Left ventricle myocardium inferior (tissue), 1 donor: ENCODE data around the gene EPS8. TPM values are rescaled to one million over a fixed set of nuclear protein-coding genes. Genes with fewer than 3 reads are reported as not detected.

Experiments used
- DNase-seq: peaks from one replicate; pipeline ENCODE4 v3.0.0-alpha.2; 2020
- H3K27ac ChIP-seq: fragments of 200-600 bp; replicated peaks from 2 replicates; pipeline ENCODE4 v1.8.0; 2021
- H3K27me3 ChIP-seq: fragments of 200-600 bp; 2 replicates; pipeline ENCODE4 v1.8.0; 2021; ENCODE audit warnings: low read depth
- H3K36me3 ChIP-seq: fragments of 200-600 bp; 2 replicates; pipeline ENCODE4 v1.8.0; 2021
- H3K4me1 ChIP-seq: fragments of 200-600 bp; 2 replicates; pipeline ENCODE4 v1.8.0; 2021
- H3K4me3 ChIP-seq: fragments of 200-600 bp; 2 replicates; pipeline ENCODE4 v1.8.0; 2021; ENCODE audit warnings: mild to moderate bottlenecking, moderate library complexity
- H3K9me3 ChIP-seq: fragments of 200-600 bp; replicated peaks from 2 replicates; pipeline ENCODE4 v1.8.0; 2021
- CTCF ChIP-seq: fragments of 200-600 bp; IDR thresholded peaks from 2 replicates; pipeline ENCODE4 v1.8.0; 2021; ENCODE audit warnings: antibody characterized with exemption, mild to moderate bottlenecking, borderline replicate concordance
- intact Hi-C: fragments of 100-400 bp; cut with micrococcal nuclease; formaldehyde crosslinking; loops from one replicate; pipeline ENCODE4 v1.11.0; 2022
- total RNA-seq: library from RNA; stranded (reverse); fragmentation: NEBNext Ultra II Directional; extraction: Animal tissue kit (Norgen Biotek cat#: 25700); gene quantifications from one replicate; pipeline ENCODE4 v1.2.1, GENCODE V29; 2021
- donor health status: DM: no; HTN: yes; CAD: no; lungs with severe emphysema.

The EPS8 gene
- total RNA-seq, 1 donor from 2014 or later: 18.9 TPM

DNA sequence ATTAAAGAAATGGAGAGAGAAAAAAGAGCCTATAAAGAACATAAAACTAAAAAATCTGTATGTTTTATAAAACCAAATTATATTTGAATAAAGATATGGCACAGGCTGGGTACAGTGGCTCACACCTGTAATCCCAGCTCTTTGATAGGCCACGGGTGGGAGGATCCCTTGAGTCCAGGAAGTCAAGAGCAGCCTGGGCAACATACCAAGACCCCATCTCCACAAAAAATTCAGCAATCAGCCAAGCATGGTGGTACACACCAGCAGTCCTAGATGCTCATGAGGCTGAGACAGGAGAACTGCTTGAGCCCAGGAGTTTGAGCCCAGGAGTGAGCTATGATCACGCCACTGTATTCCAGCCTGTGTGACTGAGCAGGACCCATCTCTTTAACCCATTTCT, 74.9 kb downstream of the EPS8 start:
- H3K27ac ChIP-seq: no peak overlapping the region
- TF ChIP-seq CTCF: no peak
- H3K9me3 ChIP-seq: no peaks in the 10 kb centered on the region
- no peak for DNase-seq
- peaks cover 56% of the 10 kb centered on the region for H3K4me1 ChIP-seq
- H3K4me3 ChIP-seq: no peak overlapping the region
- no peaks in the 10 kb centered on the region for H3K36me3 ChIP-seq
- no peaks in the 10 kb centered on the region for H3K27me3 ChIP-seq
- intact Hi-C loops: no loop called here

DNA sequence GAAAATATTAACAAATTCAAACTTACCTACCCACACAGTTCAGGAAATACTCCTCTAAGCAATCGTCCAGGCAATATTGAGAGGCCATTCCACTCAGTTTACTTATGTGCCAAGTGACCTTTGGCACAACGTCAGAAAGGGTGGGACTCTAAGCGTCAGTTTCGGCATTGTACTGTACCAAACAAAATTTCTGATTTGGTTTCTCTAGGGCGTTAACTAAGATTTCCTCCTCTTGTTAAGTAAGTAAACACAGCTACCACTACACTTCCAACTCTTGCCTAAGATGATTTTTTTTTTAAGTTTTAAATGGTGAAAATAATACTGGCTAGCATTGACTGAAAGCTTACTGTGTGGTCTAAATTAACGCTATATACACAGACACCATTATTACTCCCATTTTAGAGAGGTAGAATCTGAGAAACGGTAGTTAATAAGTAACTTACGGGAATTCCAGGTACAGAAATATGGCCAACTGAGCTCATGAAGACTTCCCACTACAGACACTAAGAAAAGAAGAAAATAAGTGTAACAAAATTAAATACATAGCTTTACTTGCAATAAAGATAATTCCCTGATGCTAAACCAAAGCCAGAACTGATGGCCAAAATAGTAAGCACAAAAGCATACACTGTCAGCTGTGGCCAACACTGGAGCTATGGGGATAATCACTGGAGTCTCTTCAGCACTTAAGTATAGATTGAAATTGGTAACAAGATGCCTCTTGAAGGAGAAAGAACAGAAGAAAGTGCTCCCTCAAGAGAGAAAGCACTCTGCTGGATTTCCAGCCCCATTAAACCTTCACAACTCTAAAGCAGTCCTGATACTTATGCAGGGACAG, 76.1 kb downstream of the EPS8 start:
- Histone ChIP-seq H3K36me3 (no peaks in the 10 kb centered on the region), H3K4me1 (peaks cover 51% of the 10 kb centered on the region), H3K27ac (peak overlapping the region; percentile 76), H3K9me3 (no peaks in the 10 kb centered on the region), H3K4me3 (peak overlapping the region; percentile 33), H3K27me3 (no peaks in the 10 kb centered on the region)
- no peak for TF ChIP-seq CTCF
- intact Hi-C loops: no loop called here
- DNase-seq: peak; percentile 27

DNA sequence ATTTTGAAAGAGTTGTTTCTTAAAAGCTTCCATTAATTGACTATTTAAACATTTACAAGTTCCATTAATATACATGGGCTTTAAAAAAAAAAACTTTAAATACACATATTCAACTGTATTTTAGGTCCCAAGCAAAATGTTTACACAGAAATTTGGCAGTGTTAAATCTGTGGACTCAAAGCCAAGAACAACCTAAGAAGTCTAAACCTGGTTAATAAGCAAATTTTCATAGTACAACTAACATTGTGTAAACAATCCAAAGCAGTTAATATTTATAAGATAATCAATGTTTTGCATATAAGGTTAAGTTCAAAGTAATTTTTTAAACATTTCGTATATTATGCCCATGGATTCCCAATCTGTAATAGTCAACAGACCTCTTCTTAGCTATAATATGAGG, 77.0 kb downstream of the EPS8 start:
- Histone ChIP-seq H3K36me3 (no peaks in the 10 kb centered on the region), H3K4me1 (peaks cover 48% of the 10 kb centered on the region), H3K4me3 (peak overlapping the region; percentile 33), H3K9me3 (no peaks in the 10 kb centered on the region), H3K27me3 (no peaks in the 10 kb centered on the region), H3K27ac (peak overlapping the region; percentile 76)
- no peak for DNase-seq
- intact Hi-C loops: no loop called here
- TF ChIP-seq CTCF: no peak

GRCh38 chr12:15710860-15711510, 78.2 kb downstream of the EPS8 start:
- DNase-seq: no peak
- no peak for TF ChIP-seq CTCF
- intact Hi-C loops: no loop called here
- H3K4me1 ChIP-seq: peaks cover 45% of the 10 kb centered on the region
- no peaks in the 10 kb centered on the region for H3K36me3 ChIP-seq
- H3K9me3 ChIP-seq: no peaks in the 10 kb centered on the region
- H3K27me3 ChIP-seq: no peaks in the 10 kb centered on the region
- no peak overlapping the region for H3K27ac ChIP-seq
- H3K4me3 ChIP-seq: no peak overlapping the region

DNA sequence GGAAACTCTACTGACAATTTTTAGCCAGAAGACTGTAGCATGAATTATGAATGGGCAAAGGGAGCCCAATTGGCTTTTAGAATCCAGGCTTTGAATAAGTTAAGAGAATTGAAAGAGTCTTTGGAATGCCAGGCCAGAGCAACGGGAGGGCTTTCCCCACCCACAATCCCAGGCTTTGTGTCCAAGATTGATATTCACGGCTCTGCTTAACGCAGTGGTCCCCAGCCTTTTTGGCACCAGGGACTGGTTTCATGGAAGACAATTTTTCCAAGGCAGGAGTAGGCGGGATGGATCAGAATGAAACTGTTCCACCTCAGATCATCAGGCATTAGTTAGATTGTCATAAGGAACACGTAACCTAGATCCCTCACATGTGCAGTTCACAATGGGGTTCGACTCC, 79.6 kb downstream of the EPS8 start:
- H3K27me3 ChIP-seq: no peaks in the 10 kb centered on the region
- DNase-seq: no peak
- intact Hi-C loops: no loop called here
- H3K9me3 ChIP-seq: no peaks in the 10 kb centered on the region
- no peak overlapping the region for H3K27ac ChIP-seq
- peaks cover 52% of the 10 kb centered on the region for H3K4me1 ChIP-seq
- H3K36me3 ChIP-seq: no peaks in the 10 kb centered on the region
- no peak for TF ChIP-seq CTCF
- H3K4me3 ChIP-seq: no peak overlapping the region
